NCI-H1417 treated with DMSO at 0.1 percent for 48 hours (cell line): ENCODE measurements around the gene ANKRD33B.
A peak's percentile ranks its signal among the peaks of the same experiment; 100 is the strongest.
"Not testable (repeated sequence)": the region's sequence is repeated elsewhere in the genome, so short reads cannot be mapped to it uniquely, and the experiment has no call there.

Experiments
- DNase-seq: peaks from one replicate; lab custom pipeline; 2025; lab: John Stamatoyannopoulos, UW

The ANKRD33B gene

GRCh38 chr5:10595293-10595671 is 31.4 kb downstream of the ANKRD33B start:
- DNase-seq: no peak

- DNase-seq: no peak
Measured at GRCh38 chr5:10595672-10596309, 31.9 kb downstream of the ANKRD33B start.

GRCh38 chr5:10596310-10596703 is 32.4 kb downstream of the ANKRD33B start:
- no peak for DNase-seq

GRCh38 chr5:10596886-10597451 is 33.1 kb downstream of the ANKRD33B start:
- DNase-seq: no peak

GRCh38 chr5:10599113-10599512 is 35.2 kb downstream of the ANKRD33B start:
- no peak for DNase-seq

GRCh38 chr5:10599862-10600284 is 36.0 kb downstream of the ANKRD33B start:
- no peak for DNase-seq

GRCh38 chr5:10600626-10601245 is 36.9 kb downstream of the ANKRD33B start:
- no peak for DNase-seq

- DNase-seq: peak; percentile 95
Measured at GRCh38 chr5:10601246-10602030, 37.6 kb downstream of the ANKRD33B start.

- no peak for DNase-seq
Measured at GRCh38 chr5:10602031-10602806, 38.3 kb downstream of the ANKRD33B start.

GRCh38 chr5:10604975-10605374 is 41.1 kb downstream of the ANKRD33B start:
- DNase-seq: no peak

GRCh38 chr5:10606632-10607022 is 42.8 kb downstream of the ANKRD33B start:
- not testable (repeated sequence) for DNase-seq

- DNase-seq: no peak
Measured at GRCh38 chr5:10607023-10607665, 43.3 kb downstream of the ANKRD33B start.

GRCh38 chr5:10607666-10608073 is 43.8 kb downstream of the ANKRD33B start:
- no peak for DNase-seq

- DNase-seq: not testable (repeated sequence)
Measured at GRCh38 chr5:10608081-10608480, 44.2 kb downstream of the ANKRD33B start.

- no peak for DNase-seq
Measured at GRCh38 chr5:10610058-10610457, 46.2 kb downstream of the ANKRD33B start.

- DNase-seq: no peak
Measured at GRCh38 chr5:10611290-10611689, 47.4 kb downstream of the ANKRD33B start.

- no peak for DNase-seq
Measured at GRCh38 chr5:10612251-10612650, 48.4 kb downstream of the ANKRD33B start.

- DNase-seq: no peak
Measured at GRCh38 chr5:10615693-10616092, 51.8 kb downstream of the ANKRD33B start.

GRCh38 chr5:10617103-10617502 is 53.2 kb downstream of the ANKRD33B start:
- no peak for DNase-seq

- DNase-seq: no peak
Measured at GRCh38 chr5:10618311-10618710, 54.4 kb downstream of the ANKRD33B start.

- no peak for DNase-seq
Measured at GRCh38 chr5:10619649-10620048, 55.8 kb downstream of the ANKRD33B start.
